Hematopoietic multipotent progenitor cell treated with erythropoietin and hydrocortisone succinate and interleukin-3 and kit ligand, for 8 days (in vitro differentiated cells): ENCODE measurements around the gene ALG14.

Source experiments
- DNase-seq: peaks from one replicate; pipeline ENCODE4 v3.0.0-alpha.2; 2015

The ALG14 gene

DNA sequence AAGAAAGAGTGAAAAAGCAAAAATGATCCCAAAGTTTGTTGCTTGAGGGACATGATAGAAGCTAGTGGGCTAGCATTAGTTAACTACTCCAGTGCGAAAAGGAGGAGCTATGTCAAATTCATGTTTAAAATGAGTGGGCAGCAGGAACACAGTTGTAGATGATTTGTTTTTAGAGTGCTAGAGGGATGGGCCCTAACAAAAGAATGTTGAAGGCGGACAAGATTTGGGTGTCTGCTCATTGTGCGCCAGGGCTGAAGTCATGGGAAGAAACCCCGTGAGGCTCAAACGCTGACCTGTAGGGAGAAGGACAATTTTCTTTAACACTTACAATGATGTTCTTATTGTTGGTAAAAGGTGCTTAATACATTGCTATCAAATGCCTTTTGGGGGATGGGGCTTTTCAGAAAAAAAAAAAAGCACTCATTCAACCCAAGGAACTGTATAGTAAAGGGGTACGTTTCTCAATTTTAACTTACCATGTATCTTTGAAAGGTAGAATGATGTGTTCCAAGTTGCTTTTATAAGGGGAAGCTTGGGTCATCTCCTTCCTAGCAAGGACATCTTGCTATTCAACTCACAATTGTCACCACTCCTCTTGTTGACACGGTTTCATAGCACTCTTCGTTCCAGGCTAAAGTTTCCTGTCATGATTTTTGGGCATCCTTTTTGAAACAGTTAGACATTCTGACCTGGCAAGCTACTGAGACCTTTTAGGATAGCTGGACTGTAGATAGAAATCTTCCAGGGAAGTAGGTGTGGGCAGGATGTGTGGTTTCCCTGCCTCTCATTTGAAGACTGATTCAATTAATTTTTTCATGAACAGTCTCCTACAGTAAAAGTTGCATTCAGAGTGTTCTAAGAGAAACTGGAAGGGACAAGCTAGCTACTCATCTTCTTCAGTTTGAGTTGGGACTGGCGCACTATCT, 92.8 kb downstream of the ALG14 start:
- no peak for DNase-seq

GRCh38 chr1:94979131-94979530, 93.6 kb downstream of the ALG14 start:
- no peak for DNase-seq

- DNase-seq: no peak
These were observed 94.3 kb downstream of the ALG14 start for GRCh38 chr1:94978401-94978800.

DNA sequence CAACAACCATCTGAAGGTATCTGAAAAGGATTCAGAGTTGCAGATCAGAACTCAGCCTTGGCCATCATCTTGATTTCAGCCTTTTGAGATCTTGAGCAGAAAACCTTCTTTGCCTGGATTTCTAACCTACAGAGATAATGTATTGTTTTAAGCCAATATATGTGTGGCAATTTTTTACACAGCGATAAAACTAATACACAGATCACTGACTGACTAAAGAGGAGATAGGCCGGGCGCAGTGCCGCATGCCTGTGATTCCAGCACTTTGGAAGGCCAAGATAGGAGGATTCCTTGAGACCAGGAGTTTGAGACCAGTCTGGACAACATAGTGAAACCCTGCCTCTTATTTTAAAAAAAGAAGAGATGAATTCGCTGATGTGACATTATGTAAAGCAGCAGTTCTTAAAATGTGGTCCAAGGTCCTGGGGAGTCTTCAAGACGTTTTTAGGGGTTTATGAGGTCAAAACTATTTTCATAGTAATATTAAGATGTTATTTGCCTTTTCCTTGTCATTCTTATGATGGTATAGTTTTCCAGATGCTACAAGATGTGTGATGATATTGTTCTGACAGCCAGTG, 95.7 kb downstream of the ALG14 start:
- no peak for DNase-seq

DNA sequence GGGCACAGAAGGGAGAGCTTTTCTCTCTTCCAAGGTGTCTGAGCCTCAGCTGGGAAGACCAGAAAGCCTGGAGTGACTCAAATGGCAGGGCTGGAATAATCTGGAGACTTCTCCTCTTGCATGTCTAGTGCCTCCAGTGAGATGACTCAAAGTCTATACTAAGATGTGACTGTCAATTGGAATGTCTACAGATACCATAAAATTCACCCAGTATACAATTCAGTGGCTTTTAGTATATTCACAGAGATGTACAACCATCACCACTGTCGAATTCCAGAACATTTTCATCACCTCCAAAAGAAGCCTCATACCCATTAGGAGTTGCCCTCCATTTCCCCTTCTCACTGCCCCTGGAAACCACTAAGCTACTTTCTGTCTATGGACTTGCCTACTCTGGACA, 97.9 kb downstream of the ALG14 start:
- no peak for DNase-seq

GRCh38 chr1:94974241-94974640, 98.5 kb downstream of the ALG14 start:
- no peak for DNase-seq

DNA sequence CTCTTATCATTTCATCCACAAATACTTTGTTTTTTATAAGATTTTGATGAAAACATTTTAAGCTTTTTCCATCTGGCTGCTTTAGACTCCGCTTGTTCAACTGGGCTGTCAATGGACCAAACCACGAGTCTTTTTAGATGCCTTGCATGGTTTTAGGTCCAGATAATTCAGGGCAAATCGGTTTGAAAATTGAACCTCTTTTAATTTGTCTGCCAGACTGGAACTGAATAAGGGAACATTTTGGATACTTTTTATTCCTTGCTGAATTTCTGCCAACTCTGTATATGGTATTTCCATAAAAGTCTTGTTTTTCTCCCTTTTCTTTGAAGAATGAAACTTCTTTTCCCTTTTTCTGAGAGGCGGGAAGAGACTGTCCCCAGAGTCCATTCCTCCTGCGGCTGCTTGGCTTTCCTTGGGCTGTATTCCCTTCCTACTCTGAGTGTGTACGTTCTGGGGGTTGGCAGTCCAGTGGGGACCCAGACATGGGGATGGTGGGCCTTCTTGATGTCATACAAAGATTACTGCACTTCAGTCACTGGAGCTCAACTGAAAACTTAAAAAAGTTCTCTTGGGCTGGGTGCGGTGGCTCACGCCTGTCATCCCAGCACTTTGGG, 99.3 kb downstream of the ALG14 start:
- no peak for DNase-seq

DNA sequence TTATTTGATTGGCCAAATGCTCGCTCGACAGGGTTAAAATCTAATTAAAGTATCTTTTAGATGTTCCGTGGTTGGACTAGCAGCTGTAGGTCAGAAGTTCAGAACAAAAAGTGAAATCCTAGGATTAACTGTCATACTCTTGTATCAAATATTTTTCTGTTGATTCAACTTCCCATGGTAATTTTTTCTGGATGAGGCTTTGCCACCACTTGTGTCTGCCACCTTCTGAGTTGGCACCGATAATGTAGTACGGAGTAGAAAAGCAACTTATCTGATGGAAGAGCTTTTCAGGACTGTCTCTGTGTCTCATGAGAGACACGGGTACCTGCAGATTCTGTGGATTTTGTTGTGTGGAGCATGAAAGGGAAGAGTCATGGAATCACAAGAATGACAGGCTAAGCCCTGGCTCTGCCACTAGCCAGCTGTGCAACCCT, 101.2 kb downstream of the ALG14 start:
- DNase-seq: no peak

- DNase-seq: no peak
These were observed 102.0 kb downstream of the ALG14 start for GRCh38 chr1:94970783-94971182.

DNA sequence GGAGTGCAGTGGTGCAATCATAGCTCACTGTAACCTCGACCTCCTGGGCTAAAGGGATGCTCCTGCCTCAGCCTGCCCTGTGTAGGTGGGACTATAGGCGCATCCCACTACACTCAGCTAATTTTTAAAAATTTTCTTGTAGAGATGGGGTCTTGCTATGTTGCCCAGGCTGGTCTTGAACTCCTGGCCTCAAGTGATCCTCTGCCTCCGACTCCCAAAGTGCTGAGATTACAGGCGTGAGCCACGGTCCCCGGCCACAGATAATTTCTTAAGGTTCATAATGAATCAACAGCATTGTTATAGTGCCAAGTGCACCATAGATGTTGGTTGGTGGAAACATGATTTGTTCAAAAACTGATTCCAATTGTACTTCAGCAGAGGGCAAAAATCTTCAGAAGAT, 103.6 kb downstream of the ALG14 start:
- no peak for DNase-seq

GRCh38 chr1:94966033-94966432, 106.7 kb downstream of the ALG14 start:
- DNase-seq: no peak

DNA sequence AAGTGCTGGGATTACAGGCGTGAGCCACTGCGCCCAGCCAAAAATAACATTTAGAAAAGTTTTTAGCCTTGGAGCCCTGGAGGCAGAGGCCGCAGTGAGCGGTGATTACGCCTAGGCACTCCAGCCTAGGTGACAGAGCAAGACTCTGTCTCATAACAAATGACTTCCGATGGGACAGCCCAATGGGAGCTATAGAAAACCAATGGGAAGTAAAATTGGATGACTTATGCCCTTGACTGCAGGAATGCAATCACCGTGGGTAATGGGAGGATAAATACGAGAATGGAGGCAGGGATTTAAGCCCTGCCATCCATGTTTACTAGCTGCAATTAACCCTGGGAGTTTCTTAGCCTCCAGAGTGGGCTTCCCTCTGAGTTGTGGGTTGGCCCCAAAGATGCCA, 108.9 kb downstream of the ALG14 start:
- DNase-seq: no peak

- peak; percentile 41 for DNase-seq
These were observed 110.1 kb downstream of the ALG14 start for GRCh38 chr1:94962409-94963265.

DNA sequence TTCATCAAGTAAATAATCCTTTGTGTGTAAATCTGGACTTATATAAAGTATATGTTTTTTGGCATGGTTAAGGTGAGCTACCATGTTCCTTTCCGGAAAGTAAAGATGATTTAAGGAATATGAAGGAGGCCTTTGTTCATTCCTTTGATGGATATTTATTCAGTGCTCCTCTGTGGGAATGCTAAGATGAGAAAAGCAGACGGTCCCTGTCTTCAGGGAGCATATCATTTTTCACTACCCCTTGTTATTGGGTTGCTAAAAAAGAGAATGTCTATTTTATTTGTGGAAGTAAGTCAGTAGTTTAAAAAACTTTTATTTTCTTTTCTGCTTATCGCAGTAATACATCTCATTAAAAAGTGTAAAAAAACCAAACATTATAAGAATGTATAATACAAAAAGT, 110.8 kb downstream of the ALG14 start:
- DNase-seq: no peak

- DNase-seq: no peak
These were observed 111.2 kb downstream of the ALG14 start for GRCh38 chr1:94961582-94961981.

- no peak for DNase-seq
These were observed 114.7 kb downstream of the ALG14 start for GRCh38 chr1:94958081-94958480.

DNA sequence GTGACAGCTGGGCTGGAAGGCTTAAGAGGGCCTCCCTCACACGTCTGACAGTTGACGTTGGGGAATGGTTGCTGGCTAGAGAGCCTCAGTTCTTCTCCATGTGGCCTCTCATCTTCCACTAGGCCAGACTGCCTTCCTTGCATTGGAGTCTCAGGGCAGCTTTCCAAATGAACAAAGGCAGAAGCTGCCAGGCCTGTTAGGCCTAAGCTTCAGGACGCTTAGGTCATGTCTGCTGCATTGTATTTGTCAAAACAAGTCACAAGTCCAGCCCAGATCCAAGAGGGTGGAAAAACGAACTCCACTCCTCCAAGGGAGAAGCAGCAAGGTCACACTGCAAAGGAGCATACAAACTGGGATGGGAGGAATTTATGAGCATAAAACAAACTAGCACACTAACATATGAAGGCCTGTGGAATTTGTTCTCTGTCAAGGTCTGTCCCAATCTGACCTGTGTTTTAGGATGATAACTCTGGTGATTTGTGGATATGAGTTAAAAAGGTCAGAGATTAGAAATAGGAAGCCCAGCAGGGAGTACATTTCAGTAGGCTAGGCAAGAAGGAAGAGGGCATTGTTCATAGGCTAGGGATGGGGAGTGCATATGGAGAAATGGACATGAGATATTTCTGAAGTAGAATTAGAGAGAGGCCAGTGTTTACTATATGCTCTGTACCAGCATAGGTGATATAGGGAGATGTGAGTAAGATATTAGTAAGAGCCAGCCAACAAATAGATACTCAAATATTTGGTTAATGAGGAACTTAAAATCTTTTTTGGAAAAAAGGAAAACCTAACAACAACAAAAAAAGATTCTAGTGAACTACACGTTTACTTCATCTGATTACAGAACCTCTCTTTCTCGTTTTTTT, 116.8 kb downstream of the ALG14 start:
- DNase-seq: no peak

DNA sequence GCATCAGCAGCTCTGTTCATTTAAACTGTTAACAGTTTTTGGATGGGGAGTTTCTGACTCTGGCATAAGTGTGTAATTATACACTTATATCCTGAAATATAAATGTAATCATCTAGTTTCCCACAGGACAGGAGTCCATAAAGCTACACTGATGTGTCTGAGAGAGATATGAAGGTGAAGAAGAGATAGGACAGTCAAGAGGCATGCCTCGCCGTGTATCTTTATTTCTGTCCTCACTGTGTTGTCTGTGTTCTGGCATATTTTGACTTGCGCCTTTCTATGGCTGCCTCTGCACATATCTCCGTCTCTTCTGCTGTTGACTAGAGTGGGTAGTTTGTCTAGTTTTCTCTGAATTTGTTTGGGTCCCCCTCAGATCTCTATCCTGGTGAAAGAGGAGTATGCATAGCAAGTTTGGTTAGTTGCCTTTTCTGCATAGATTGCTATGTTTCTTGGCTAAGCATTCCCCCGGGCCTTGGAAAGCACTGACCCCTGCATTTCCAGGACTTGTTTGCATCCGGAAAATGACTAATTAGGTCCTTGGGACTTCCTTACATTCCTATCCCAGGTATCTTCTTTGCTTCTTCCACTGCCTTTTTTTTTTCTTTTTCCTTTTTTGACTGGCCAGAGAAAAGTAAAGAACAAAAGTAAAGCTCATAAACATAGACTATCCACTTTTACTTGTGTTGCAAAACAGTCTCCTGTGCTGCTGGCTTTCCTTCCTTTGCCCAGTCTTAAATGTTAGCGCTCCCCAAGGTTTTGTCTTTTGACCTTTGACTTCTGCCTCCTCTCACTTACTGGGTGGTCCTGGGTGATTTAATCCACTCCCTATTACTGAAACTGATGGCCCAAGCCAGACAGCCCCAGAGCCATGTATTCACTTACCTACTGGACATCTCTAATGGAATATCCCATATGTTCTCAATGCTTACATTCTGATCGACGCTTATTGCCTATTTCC, 118.2 kb downstream of the ALG14 start:
- DNase-seq: no peak

GRCh38 chr1:94953746-94954145, 119.0 kb downstream of the ALG14 start:
- no peak for DNase-seq

GRCh38 chr1:94953107-94953506, 119.6 kb downstream of the ALG14 start:
- no peak for DNase-seq

- no peak for DNase-seq
These were observed 120.2 kb downstream of the ALG14 start for GRCh38 chr1:94952539-94952938.
